ENCODE results near the gene MEIOSIN.

- TF ChIP-seq, protein P1, sequence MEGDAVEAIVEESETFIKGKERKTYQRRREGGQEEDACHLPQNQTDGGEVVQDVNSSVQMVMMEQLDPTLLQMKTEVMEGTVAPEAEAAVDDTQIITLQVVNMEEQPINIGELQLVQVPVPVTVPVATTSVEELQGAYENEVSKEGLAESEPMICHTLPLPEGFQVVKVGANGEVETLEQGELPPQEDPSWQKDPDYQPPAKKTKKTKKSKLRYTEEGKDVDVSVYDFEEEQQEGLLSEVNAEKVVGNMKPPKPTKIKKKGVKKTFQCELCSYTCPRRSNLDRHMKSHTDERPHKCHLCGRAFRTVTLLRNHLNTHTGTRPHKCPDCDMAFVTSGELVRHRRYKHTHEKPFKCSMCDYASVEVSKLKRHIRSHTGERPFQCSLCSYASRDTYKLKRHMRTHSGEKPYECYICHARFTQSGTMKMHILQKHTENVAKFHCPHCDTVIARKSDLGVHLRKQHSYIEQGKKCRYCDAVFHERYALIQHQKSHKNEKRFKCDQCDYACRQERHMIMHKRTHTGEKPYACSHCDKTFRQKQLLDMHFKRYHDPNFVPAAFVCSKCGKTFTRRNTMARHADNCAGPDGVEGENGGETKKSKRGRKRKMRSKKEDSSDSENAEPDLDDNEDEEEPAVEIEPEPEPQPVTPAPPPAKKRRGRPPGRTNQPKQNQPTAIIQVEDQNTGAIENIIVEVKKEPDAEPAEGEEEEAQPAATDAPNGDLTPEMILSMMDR (IDR thresholded peaks at IDR 0.05; ENCODE audit: low read depth, low read length, poor library complexity, severe bottlenecking) = no peak
- TF ChIP-seq EZH2phosphoT487 (IDR thresholded peaks at IDR 0.05; ENCODE audit: borderline replicate concordance, low read length) = no peak
Observed at GRCh38 chr19:45772912-45773311, 39.7 kb downstream of the MEIOSIN start.
